Islet precursor cell (in vitro differentiated cells): ENCODE measurements around the gene RBBP8NL.
A peak's percentile ranks its signal among the peaks of the same experiment; 100 is the strongest.

Experiments
- DNase-seq: peaks from one replicate; pipeline ENCODE4 v3.0.0-alpha.2; 2018

RBBP8NL gene

DNA sequence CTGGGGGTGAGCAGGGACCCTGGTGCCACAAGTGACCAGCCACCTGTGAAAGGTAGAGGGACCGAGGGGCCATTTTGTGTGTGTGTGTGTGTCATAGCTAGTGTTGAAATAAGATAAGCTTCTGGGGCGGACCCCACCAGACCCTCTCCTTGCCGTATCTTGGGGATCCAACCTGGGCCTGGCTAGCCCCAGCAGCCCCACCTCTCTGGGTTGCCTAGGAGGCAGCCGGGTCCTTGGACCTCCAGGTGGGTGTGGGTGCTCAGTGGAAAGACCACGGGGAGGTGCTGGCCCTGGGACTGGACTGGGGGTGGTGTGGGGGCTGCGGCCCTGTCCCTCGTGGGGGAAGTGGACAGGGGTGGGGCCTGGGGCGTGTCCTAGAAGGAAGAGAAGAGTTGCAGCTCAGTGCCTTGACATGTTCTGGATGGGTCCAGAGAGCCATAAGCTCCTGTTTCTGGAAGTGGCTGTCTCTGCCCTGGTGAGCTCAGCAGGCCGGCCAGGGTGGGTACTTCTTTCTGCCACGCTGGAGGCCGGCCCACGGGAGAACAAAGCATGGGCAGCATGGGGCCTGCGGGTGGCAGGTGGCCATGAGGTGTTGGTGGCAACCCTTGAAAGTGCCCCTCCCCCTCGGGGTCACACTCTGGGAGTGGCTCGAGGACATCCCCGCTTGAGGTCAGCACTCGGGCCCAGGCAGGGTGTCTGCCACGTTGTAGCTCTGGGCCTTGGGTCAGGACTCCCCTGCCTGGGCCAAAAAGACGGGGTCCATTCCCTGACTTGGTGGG is 8.4 kb downstream of the RBBP8NL start:
- no peak for DNase-seq

DNA sequence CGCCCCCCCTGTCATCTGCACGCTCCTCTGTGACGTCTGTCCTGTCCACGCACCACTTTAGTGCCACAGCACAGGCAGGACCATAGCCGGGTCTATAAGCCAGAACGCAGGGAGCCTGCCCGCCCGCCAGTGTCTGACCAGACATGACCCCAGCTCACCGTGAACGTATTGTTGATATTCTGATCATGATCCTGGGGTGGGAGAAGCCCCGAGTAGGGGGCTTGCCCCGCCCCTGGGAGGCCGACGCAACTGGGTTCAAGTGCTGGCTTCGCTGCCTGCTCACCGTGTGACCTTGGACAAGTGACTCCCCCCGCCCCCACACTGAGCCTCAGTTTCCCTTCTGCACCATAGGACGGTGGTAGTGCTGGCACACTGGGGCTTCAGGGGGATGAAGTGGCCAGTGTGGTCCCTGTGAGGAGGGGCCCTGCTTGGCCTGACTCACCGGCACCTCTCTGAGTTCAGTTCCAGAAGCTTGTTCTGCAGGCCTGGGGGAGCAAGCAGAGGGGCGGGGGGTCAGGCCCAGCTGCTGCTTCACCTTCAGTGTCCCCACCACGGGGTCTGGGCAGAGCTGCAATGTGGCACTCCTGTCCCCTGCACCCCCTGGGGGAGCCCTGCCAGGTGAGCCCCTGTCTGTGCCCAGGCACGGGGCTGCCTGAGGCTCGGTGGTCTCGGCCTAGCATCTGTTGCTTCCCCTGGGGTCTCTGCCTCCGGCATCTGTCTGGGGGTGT is 9.2 kb downstream of the RBBP8NL start:
- DNase-seq, result no peak

DNA sequence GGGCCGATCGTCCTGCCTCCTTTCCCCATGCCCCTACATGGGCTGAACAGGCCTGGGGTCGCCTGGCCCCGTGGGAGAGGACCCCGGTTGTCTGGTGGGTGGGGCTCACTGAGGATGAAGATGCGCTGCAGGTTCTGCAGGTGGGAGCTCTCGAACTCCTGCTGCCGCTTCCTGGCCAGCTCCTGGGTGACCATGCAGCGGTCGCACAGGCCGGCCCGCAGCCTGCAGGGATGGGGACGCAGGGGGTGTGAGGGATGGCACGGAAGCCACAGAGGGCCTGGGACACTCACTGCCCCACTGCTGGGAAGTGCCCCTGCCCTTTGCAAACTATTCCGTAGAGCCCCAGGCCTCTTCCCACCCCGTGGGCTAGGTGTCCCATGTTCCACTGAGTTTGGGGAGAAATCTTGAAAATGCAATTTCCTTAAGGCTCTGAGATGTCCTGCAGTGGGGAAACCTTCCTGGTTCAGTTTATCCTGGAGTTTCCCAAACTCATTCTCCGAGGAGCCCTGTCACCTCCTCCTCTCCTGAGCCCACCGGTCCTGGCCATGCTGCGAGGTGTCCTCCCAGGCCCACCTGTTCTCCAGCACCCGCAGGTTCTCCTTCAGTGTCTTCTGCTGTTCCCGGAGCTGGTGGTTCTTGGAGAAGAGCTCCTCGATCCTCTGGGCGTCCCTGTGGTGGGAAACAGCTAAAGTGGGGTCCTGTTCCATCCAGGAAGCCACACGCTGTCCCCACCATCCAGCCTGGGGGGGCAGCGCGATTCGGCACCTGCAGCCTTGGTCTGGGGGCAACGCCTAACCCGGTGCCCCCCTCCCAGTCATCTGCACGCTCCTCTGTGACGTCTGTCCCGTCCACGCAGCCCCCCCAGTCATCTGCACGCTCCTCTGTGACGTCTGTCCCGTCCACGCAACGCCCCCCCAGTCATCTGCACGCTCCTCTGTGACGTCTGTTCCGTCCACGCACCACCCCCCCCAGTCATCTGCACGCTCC is 10.4 kb downstream of the RBBP8NL start:
- no peak for DNase-seq

DNA sequence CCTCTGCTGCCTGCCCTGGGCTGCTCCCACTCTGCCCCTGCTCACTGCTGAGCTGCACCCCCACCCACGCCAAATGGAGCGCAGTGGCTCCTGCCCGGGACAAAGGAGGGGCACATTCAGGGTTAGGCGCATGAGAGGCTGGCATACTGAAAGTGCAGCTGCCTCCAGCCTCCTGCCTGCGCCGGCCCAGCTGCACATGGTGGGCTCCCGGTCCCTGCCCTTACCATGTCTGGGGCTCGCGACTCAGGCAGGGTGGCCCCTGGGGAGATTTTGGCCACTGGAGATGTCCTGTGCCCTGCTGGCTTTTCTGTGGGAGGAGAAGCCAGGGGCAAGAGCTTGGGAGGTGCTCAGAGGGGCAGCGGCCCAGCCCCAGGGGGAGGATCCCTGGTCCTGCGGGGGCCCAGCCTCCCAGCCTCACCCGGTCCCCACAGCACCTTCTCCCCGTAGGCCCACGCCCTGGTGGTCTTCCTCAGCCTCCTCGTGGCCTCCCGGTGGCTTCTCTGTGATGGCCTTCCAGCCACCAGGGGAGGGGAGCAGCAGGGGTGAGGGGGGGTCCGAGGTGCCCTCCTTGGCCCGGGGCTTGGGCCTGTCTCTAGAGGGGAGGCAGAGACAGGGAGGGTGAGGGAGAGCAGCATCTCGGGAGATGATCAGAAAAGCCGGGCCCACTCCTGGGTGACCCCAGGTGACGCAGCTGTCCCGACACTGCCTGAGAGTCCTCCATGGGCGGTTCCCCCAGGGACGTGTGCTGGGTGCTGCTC is 11.8 kb downstream of the RBBP8NL start:
- no peak for DNase-seq

DNA sequence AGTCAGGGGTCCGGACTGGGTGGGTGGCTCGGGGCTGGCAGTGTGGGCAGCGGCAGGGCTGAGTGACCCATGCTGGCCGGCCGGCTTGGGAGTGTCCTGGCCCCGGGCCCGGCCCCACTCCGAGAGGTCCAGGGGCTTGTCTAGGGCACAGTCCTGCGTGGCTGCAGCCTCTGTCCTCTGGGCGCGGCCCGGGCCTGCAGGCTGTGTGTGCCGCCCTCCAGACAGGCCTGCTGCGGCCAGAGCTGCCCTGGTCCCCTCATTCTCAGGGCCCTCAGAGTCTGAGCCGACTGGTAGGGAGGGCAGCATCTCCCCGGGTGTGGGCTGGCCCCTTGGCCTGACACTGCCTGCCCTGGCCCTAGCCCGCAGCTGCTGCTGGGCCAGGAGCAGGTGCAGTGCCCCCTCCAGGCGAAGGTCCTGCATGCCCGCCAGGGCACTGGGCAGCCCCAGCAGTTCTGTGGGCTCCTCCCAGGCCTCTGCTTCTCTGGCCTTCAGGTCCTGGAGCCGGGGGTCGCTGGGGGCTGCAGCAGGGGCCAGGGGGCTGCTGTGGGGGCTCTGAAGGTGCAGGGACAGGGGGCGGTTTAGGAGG is 13.3 kb downstream of the RBBP8NL start:
- no peak for DNase-seq

DNA sequence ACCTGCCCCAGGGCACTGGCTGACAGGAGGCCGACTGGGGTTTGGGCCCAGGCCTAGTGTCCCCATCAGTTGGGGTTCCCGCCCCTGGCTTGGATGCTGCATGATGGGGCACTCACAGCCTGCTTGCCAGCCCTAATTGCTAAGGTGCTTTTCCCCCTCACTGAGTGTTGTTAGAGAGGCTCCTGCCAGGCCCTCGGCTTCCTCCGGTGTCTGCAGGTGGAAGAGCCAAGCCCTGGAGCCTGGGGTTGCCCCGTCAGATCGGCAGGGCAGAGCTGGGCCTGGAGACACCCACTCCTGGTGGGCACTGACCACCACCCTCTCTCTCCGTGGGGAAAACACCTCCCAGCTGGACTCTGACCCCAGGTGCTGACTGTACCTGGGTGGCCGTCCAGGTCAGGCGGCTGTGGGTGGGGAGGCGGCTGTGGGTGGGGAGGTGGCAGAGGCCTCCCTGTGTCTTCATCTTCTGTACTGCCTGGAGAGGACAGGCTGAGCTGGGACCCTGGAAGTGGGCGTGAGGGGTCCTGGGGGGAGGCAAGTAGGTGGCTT is 14.2 kb downstream of the RBBP8NL start:
- no peak for DNase-seq

DNA sequence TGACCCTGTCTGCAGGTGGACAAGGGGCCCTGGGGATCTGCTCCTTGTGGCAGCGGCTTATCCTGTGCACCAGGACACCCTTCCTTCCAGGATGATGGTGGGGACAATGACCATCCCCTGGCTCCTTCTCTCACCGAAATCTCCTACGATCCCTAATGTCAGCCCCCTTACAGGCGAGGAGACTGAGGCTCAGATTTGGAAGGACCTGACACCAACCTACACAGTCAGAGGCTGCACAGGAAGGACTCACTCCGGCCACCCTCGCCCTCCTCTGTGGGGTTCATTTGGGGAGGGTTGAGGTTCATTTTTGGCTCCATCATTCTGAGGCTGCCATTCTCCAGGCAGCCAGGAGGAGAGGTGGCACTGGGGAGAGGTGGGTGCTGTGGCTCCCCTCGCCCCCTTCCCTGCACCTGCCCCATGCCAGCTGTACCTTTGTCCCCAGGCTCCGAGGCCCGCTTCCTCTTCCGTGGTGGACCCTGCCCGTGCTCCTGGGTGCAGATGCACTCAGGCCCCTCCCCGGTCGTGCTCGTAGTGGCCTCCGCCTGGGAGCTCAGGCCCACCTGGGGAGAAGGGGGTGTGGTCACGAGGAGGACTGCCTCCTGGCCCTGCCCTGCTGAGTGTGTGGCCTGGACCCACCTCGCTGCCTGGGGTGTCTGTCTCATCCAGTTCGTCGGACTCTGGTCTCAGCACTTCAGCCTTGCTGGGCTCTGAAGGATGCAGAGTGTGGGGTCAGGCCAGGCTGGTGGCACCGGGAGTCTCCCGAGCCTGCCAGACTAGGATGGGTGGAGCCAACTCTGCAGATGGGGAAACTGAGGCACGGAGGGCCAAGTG is 14.9 kb downstream of the RBBP8NL start:
- DNase-seq, result no peak

DNA sequence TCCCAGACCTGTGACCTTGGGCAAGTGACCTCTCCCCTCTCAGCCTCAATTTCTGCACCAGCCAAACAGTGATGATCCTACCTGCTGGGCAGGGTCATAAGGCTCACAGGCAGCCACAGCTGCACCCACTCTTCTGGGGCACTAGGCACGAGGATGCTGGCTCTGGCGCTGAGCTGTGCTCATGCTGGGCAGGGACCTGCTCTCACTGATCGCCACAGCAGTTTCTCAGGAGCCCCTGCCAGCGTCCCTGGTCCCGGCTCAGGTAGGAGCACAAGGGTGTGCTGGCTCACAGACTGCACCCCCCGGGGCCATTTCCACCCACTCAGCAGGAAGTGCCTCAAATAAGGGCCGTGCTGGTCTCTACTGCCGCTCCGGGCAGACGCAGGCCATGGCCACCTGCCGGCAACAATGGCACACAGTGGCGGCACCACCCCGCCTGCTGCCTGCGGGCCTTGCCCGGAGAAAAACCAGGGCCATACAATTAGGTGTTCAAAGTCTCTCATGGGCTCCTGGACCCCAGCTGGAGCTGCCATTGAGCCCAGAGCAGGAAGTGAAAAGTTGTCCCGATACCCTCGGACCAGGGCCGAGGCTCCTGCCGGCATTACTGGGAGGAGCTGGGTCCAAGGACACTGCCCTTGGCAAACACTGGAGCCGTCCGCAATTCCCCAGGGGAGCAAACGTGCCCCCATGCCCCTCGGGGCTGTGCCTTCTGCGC is 15.7 kb downstream of the RBBP8NL start:
- DNase-seq, result no peak

DNA sequence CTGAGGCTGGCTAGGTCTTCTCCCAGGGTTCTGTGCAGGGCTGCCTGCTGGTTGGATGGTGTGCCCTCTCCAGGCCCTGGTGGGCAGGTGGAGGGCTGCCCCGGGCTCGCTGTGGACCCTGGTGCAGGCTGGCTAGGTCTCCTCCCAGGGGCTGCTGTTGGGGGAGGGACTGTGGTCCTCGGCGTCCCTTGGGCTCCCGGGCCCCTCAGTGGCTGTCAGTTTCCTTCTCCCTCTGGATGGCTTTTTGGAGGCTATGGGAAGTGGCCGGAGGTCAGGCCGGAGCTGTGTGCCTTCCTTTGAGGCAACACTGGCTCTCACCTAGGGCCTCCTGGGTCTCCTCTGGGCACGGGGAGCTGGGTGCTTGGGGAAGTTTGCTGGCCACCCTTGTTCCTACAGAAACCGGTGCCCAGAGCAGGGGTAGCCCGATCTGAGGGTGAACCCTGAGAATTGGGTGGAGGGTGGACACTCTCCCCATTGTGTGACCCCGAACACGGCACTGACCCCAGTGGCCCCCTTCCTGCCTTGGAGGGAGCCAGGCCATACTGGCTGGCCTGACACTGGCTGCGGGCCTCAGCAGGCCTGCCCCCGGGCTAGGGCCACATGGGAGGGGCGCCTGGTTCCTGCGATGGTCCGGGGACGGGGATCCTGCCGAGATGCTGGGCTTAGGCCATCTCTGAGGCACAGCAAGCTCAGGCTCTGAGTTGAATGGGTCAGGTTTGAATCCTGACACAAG is 16.4 kb downstream of the RBBP8NL start:
- no peak for DNase-seq

DNA sequence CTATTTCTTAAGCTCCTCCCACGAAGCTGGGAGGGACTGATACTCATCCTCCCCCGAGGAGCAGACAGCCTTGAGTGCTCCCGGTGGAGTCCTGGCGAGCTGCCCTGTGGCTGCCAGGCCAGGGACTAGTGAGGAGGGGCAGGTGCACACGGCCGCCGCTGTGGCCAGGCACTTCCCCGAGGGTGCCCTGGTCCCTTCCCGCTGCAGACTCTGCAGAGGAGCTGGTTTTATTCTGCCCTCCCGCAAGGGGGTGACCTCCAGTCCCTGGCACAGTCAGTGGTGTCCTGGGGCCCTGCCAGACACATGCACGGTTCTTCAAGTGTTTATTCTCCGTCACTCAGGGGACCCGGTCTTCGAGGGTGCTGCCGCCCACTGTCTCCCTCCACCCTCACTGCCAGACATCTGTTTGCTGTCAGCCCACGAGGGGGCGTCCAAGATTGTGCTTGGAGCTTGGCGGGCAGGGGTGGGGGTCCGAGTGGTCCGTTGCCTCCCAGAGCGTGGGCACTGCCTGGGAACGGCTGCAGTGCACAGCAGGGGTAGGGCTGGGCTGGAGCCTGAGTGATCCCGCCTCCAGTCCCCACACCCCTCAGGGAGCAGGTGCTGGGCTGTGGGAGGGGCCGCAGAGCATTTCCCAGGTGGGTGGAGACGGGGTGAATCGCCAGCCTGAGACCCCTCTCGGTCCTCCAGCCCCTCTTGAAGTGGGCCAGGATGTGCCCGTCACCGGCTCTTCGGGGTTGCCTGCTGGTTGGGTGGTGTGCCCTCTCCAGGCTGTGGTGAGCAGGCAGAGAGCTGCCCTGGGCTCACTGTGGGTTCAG is 17.2 kb downstream of the RBBP8NL start:
- DNase-seq, result peak; percentile 81

DNA sequence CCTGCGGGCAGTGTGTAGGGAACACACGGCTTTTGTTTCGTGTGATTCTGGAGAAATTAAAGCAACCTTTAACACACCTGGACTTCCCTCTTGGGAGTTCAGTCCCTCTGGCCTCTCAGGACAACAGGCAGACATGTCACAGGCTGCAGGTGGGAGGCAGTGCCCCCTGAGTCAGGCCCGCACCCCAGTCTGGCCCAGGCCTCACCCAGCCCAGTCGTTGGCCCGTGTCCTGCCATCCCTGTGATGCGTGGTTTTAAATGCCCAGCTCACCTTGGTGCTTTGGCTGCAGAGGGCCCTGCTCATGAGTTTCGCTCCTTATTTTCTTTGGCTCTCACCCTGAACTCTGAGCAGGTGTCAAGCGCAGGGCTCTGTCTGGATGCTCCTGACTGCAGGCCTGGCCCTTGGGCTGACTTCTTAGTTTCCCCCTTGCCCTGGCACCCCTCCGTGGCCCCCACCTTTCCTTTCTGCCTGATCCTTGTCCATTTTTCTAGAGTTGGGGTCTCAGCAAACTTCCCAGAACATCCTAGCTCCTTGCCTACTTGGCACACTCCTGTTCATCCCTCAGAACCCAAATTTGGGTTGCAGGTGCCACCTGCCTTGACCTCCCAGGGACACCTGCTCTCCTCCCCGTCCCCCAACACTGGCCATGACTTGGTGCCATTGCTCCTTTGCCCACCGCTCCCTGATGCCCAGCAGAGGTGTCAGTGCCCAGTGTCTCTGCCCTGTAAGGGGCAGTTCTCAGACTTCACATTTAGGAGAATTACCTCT is 18.1 kb downstream of the RBBP8NL start:
- DNase-seq, result no peak

DNA sequence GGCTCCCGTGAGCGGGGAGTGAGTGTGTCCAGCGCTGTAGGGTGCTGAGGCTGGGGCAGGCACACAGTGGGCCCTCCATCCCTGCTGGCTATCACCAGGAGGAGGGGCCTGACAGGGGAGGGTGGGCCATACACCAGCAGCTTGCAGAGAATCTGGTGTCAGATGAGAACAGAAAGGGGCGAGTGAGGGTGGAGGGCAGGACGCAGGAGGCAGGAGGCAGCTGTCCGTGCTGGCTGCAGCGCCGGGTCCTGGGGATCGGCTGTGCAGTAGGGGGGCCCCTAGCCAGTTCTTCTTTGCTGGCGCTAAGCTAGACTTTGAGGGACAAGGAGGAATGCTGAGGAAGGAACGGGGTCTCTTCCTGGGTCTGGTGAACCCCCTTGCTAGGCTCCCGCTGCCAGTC is 18.7 kb downstream of the RBBP8NL start:
- DNase-seq, result no peak

DNA sequence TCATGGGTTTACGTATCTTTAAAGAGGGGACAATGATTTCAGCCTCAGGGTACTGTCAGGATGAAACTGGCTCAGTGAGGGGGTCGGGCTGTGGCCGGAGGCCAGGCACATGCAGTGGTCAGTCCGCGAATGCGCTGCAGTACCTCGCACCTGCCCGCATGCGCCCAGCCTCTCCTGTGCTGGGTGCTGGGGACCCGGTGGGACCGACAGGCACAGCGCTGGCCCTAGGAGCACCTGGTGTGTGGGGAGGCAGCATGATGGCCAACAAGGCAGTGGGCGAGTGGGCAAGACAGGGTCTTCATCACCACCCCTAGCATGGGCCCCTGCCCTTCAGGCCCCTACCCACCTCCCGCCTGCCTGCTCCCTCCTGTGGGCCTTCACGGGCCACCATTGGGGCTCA is 19.3 kb downstream of the RBBP8NL start:
- DNase-seq, result no peak

DNA sequence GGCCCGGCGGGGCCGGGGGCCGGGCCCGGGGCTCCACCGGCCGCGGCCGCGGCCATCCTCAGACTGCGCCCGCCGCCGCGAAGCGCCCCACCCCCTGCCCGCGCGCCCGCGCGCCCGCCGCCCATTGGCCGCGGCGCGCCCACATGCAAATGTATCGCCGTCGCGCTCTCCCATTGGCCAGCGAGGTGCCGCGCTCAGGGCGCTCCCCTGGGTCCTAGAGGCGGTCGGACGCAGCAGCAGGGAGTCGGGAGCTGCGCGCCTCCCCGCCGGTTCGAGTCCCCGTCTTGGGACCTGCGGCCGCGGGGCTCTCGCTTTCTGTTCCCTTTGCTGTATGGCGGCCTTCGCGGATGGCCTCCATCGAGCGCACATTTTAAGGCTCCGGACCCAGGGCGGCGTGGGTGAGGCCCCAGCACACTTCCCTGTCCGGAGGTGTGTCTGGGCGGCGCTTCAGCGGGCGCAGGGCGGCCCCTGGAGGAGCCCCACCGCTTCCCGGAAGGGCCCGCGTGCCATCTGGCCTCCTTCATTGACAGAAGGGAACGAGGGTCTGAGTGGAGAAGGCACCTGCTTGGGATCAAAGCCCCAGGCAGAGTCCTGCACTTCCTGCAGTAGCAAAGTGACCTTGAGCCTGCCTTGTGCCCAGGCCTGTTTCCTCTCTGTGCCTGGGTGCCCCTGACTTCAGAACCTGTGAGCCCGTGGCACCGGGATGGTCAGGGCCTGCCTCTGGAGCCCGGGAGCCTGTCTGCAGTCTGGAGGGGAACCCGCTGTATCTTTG is 19.9 kb downstream of the RBBP8NL start, which contains the start of gene CABLES2:
Gene CABLES2 (minus strand): TSS at position 65 of the 772 bp plus-strand sequence. CDS start 9 bp downstream, at position 56.
- peak; percentile 96 for DNase-seq

DNA sequence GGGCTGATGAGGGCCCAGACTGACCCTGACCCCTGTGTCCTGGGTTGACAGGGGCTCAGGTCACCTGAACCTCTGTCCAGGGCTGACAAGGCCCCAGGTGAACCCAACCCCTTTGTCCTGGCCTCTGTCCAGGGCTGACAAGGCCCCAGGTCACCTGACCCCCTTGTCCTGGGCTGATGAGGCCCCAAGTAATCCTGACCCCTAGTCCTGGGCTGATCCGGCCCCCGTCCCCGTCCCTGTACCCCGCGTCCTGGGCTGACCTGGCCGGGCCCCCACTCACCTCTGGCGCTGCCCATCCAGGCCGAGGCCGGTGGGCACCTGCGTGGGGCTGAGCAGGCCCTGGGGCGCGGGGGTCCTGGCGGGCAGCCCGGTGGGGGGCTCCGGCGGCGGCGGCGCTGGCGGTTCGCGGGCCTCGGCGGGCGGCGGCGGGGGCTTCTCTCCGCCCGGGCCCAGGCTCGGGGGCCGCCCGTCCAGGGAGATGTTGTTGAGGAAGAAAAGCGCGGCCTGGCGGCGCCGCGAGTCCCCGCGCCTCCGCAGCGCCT is 20.6 kb downstream of the RBBP8NL start:
- DNase-seq, result no peak

DNA sequence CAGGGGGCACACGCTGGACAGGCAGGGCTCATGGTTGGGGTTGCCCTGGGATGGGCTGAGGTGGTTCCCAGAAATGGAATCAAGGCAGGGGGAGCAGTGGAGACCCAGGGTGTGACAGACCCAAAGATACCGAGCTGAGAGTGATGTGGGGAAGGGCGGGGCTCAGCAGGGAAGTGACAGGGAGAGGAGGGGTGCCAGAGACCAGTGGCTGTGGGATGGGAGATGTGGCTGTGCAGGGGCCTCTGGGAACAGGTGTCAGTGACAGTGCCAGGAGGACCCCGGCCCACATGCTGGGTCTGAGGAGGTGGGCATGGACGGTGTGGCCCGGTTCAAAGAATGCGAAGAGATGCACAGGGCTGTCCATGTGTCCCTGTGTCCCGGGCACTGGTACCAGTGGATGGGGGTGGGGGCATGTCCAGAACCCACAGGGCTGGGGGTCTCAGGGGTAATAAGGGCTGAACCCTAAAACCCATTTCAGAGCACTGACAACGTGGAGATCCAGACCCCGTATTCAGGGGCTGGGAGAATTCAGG is 21.3 kb downstream of the RBBP8NL start:
- no peak for DNase-seq
